Nephron (organoid): ENCODE data around the gene WDR20.

Experiments
- H3K27ac Mint-ChIP-seq, 3 experiments: 2 replicates each; pipeline ENCODE4 v1.8.0; 2020; ENCODE audit warnings: mixed read lengths in 3 of 3, mild to moderate bottlenecking in 2 of 3, moderate library complexity in 1 of 3
- H3K27me3 Mint-ChIP-seq: 2 replicates; pipeline ENCODE4 v1.8.0; 2021; ENCODE audit warnings: low read depth, mild to moderate bottlenecking, moderate library complexity, mixed read lengths
- H3K36me3 Mint-ChIP-seq: 2 replicates; pipeline ENCODE4 v1.8.0; 2020; ENCODE audit warnings: low read depth, mixed read lengths
- H3K4me1 Mint-ChIP-seq: 2 replicates; pipeline ENCODE4 v1.8.0; 2020; ENCODE audit warnings: mixed read lengths
- H3K4me3 Mint-ChIP-seq, 3 experiments: 2 replicates each; pipeline ENCODE4 v1.8.0; 2020; ENCODE audit warnings: mild to moderate bottlenecking in 3 of 3, mixed read lengths in 3 of 3, moderate library complexity in 2 of 3
- H3K9me3 Mint-ChIP-seq: 2 replicates; pipeline ENCODE4 v1.8.0; 2020; ENCODE audit warnings: mixed read lengths
- CTCF ChIP-seq, 3 experiments: fragments of 200-600 bp; sonication (generic); IDR thresholded peaks; one replicate each; pipeline ENCODE4 v1.5.0; 2021; ENCODE audit warnings: antibody characterized with exemption in 3 of 3; ENCODE audit not compliant: unreplicated experiment in 3 of 3

Gene WDR20

GRCh38 chr14:102210421-102211042, 70.8 kb downstream of the WDR20 start:
- no peak for TF ChIP-seq CTCF (IDR thresholded peaks at IDR 0.05; ENCODE audit: unreplicated experiment in 3 of 3)
- H3K4me3 Mint-ChIP-seq: no peak overlapping the region
- no peaks in the 10 kb centered on the region for H3K27me3 Mint-ChIP-seq
- H3K27ac Mint-ChIP-seq: no peak overlapping the region
- H3K36me3 Mint-ChIP-seq: peaks cover 32% of the 10 kb centered on the region
- peaks cover 15% of the 10 kb centered on the region for H3K4me1 Mint-ChIP-seq
- H3K9me3 Mint-ChIP-seq: no peaks in the 10 kb centered on the region

DNA sequence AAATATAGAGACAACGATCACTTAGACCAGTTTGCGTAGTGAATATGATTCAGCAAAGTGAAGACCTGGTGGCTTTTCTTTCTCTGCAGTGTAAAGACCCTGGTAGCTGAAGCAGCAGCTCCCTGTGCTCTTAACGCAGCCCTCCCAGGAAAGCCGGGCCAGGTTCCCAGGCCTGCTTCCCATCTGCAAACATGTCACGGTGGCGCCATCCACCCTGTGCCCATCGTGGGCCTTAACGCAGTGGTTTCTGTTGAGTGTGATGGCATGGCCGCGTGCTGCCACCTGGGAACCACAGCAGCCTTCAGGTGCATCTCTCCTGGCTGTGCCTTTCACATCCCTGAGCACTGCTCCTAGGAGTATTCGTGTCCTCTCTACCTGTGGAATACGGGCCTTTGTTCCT, 71.5 kb downstream of the WDR20 start:
- Mint-ChIP-seq H3K36me3 (peaks cover 27% of the 10 kb centered on the region), H3K9me3 (no peaks in the 10 kb centered on the region), H3K27me3 (no peaks in the 10 kb centered on the region), H3K4me3 (no peak overlapping the region), H3K4me1 (peaks cover 20% of the 10 kb centered on the region), H3K27ac (no peak overlapping the region)
- TF ChIP-seq CTCF (IDR thresholded peaks at IDR 0.05; ENCODE audit: unreplicated experiment in 3 of 3): no peak

DNA sequence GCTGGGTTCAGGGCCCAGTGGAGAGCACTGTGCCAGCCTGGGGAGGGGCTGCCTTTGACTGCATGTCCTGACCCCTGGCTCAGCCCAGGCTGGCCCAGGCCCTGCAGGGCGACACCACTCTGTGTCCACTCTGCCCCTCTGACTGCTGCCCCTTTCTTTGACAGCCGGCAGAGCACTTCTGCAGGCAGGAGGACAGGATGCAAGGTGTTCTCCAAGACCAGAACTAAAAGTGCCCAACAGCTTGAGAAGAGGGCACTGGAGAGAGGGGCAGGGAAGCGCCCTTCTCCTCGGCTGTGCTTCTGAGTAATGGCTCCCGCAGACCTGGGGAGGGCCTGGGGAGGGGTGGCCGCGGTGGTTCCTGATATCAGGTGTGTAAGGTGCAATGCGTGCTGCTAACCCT, 72.7 kb downstream of the WDR20 start:
- H3K36me3 Mint-ChIP-seq: peaks cover 19% of the 10 kb centered on the region
- H3K4me1 Mint-ChIP-seq: peaks cover 24% of the 10 kb centered on the region
- no peaks in the 10 kb centered on the region for H3K27me3 Mint-ChIP-seq
- TF ChIP-seq CTCF (IDR thresholded peaks at IDR 0.05; ENCODE audit: unreplicated experiment in 3 of 3): no peak
- H3K27ac Mint-ChIP-seq: no peak overlapping the region
- H3K9me3 Mint-ChIP-seq: no peaks in the 10 kb centered on the region
- no peak overlapping the region for H3K4me3 Mint-ChIP-seq

GRCh38 chr14:102212845-102213244, 73.1 kb downstream of the WDR20 start:
- H3K36me3 Mint-ChIP-seq: peaks cover 18% of the 10 kb centered on the region
- no peak for TF ChIP-seq CTCF (IDR thresholded peaks at IDR 0.05; ENCODE audit: unreplicated experiment in 3 of 3)

GRCh38 chr14:102213470-102213869, 73.8 kb downstream of the WDR20 start:
- no peak for TF ChIP-seq CTCF (IDR thresholded peaks at IDR 0.05; ENCODE audit: unreplicated experiment in 3 of 3)
- H3K36me3 Mint-ChIP-seq: peaks cover 17% of the 10 kb centered on the region
- no peak overlapping the region for H3K4me3 Mint-ChIP-seq
- H3K4me1 Mint-ChIP-seq: peaks cover 31% of the 10 kb centered on the region
- H3K27me3 Mint-ChIP-seq: no peaks in the 10 kb centered on the region
- H3K9me3 Mint-ChIP-seq: no peaks in the 10 kb centered on the region
- peak overlapping the region in 1 of 3 experiments; percentile 16 for H3K27ac Mint-ChIP-seq

More at GRCh38 chr14:102212845-102213244, 73.1 kb downstream of the WDR20 start:
- H3K9me3 Mint-ChIP-seq: no peaks in the 10 kb centered on the region
- peaks cover 29% of the 10 kb centered on the region for H3K4me1 Mint-ChIP-seq
- H3K27me3 Mint-ChIP-seq: no peaks in the 10 kb centered on the region
- peak overlapping the region in 1 of 3 experiments; percentile 16 for H3K27ac Mint-ChIP-seq
- H3K4me3 Mint-ChIP-seq: no peak overlapping the region

DNA sequence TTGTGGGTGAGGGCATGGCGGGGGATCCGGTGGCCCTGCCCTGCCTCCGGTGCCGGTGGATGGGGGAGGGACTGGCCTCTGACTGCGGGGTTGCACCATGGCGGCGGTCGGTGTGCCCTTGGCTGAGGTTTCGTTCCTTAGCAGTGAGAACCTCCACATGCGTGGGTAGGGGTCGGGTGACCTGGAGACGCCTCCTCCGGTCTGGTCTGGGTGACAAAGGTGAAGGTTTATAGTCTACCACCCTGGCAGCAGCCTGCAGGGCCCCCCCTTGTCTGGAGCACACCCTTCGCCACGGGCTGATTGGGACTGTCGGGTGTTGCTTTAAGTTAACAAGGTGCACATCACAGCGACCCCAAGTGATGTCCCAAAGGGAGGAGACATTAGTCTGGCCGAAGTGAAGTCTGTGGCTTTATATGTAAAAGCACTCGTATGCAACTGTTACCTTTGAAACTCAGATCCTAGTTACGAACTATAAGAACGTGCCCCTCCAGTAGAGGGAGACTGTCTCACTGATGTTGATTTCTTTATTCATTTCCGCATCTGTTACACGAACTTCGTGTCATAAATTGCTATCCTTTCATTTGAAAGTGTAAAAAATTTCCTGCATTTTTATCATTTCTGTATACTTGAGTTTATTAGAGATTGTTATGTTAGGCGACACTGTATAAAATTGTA, 74.4 kb downstream of the WDR20 start:
- peaks cover 35% of the 10 kb centered on the region for H3K4me1 Mint-ChIP-seq

More for the DNA sequence above, 74.4 kb downstream of the WDR20 start:
- no peak for TF ChIP-seq CTCF (IDR thresholded peaks at IDR 0.05; ENCODE audit: unreplicated experiment in 3 of 3)
- Mint-ChIP-seq H3K4me3 (no peak overlapping the region), H3K36me3 (peaks cover 12% of the 10 kb centered on the region), H3K27me3 (no peaks in the 10 kb centered on the region), H3K27ac (no peak overlapping the region), H3K9me3 (no peaks in the 10 kb centered on the region)
